GM12891 (cell line): ENCODE results near the gene LEP.
"Not testable (repeated sequence)": the region's sequence is repeated elsewhere in the genome, so short reads cannot be mapped to it uniquely, and the experiment has no call there.

Experiments
- DNase-seq: peaks from one replicate; pipeline ENCODE4 v3.0.0; 2011; ENCODE audit warnings: low spot score; ENCODE audit not compliant: insufficient read length
- FAIRE-seq: peaks from 2 replicates; lab custom pipeline; 2011; peaks lifted over from hg19 to GRCh38; lab: Jason Lieb, UNC
- PAX5 ChIP-seq: IDR thresholded peaks from 2 replicates; pipeline ENCODE4 v1.6.1; 2011; ENCODE audit warnings: low read length, moderate library complexity, mild to moderate bottlenecking; ENCODE audit not compliant: insufficient read depth, severe bottlenecking
- POLR2A ChIP-seq: IDR thresholded peaks from 2 replicates; pipeline ENCODE4 v1.6.1; 2011; ENCODE audit warnings: low read depth, low read length, control low read depth
- POLR2AphosphoS5 ChIP-seq: IDR thresholded peaks from 2 replicates; pipeline ENCODE4 v1.6.1; 2011; ENCODE audit warnings: low read depth, low read length, control low read depth
- POU2F2 ChIP-seq: IDR thresholded peaks from 2 replicates; pipeline ENCODE4 v1.6.1; 2011; ENCODE audit warnings: low read depth, mild to moderate bottlenecking, control low read depth, low read length, moderate library complexity
- SPI1 ChIP-seq: IDR thresholded peaks from 2 replicates; pipeline ENCODE4 v1.6.1; 2011; ENCODE audit warnings: low read depth, low read length, control low read depth
- TAF1 ChIP-seq: IDR thresholded peaks from 2 replicates; pipeline ENCODE4 v1.6.1; 2011; ENCODE audit warnings: low read depth, low read length, control low read depth

Gene LEP

GRCh38 chr7:128226132-128226980 lies 14.7 kb upstream of the LEP start:
- DNase-seq, result no peak
- no peak for FAIRE-seq
- TF ChIP-seq SPI1 (no peak), TAF1 (no peak), POU2F2 (no peak), PAX5 (no peak), POLR2AphosphoS5 (no peak), POLR2A (no peak)

GRCh38 chr7:128227271-128227670 lies 13.8 kb upstream of the LEP start:
- no peak for TF ChIP-seq PAX5
- TF ChIP-seq POLR2A, result no peak
- TF ChIP-seq POU2F2, result no peak
- no peak for TF ChIP-seq TAF1
- TF ChIP-seq POLR2AphosphoS5, result no peak
- no peak for TF ChIP-seq SPI1
- FAIRE-seq (no peak), DNase-seq (no peak)

GRCh38 chr7:128231021-128231420 lies 10.1 kb upstream of the LEP start:
- DNase-seq (no peak), FAIRE-seq (no peak)
- TF ChIP-seq POLR2A, result no peak

- DNase-seq (no peak), FAIRE-seq (no peak)
- TF ChIP-seq POU2F2 (no peak), POLR2AphosphoS5 (no peak)
Observed at GRCh38 chr7:128231677-128232076, 9.4 kb upstream of the LEP start.

GRCh38 chr7:128233471-128233870 lies 7.6 kb upstream of the LEP start:
- TF ChIP-seq POLR2A (no peak), SPI1 (no peak), PAX5 (no peak), TAF1 (no peak), POU2F2 (no peak), POLR2AphosphoS5 (no peak)
- no peak for FAIRE-seq
- DNase-seq, result no peak

GRCh38 chr7:128234476-128235026 lies 6.5 kb upstream of the LEP start:
- no peak for FAIRE-seq
- no peak for TF ChIP-seq POLR2AphosphoS5

GRCh38 chr7:128235471-128235870 lies 5.6 kb upstream of the LEP start:
- FAIRE-seq, result no peak
- no peak for DNase-seq
- TF ChIP-seq POU2F2 (no peak), POLR2AphosphoS5 (no peak), TAF1 (no peak), PAX5 (no peak), SPI1 (no peak)

More at GRCh38 chr7:128234476-128235026, 6.5 kb upstream of the LEP start:
- DNase-seq, result no peak

GRCh38 chr7:128236924-128237586 lies 4.0 kb upstream of the LEP start:
- no peak for DNase-seq
- no peak for FAIRE-seq

GRCh38 chr7:128239146-128239545 lies 1.9 kb upstream of the LEP start:
- not testable (repeated sequence) for DNase-seq, FAIRE-seq

More at GRCh38 chr7:128236924-128237586, 4.0 kb upstream of the LEP start:
- no peak for TF ChIP-seq POLR2AphosphoS5
- no peak for TF ChIP-seq PAX5
- no peak for TF ChIP-seq POU2F2
- no peak for TF ChIP-seq POLR2A
- TF ChIP-seq SPI1, result no peak
- TF ChIP-seq TAF1, result no peak

GRCh38 chr7:128242661-128243060 lies 1.6 kb downstream of the LEP start:
- FAIRE-seq, result no peak
- TF ChIP-seq POU2F2 (no peak), SPI1 (no peak), POLR2AphosphoS5 (no peak), POLR2A (no peak), TAF1 (no peak), PAX5 (no peak)
- no peak for DNase-seq
